Bronchial epithelial cell (primary cell): ENCODE results near the gene USP35. TPM values are rescaled to one million over a fixed set of nuclear protein-coding genes. Genes with fewer than 3 reads are reported as not detected.
A peak's percentile ranks its signal among the peaks of the same experiment; 100 is the strongest.

ENCODE experiments used
- DNase-seq: peaks from one replicate; pipeline ENCODE4 v3.0.0-alpha.2; 2010; ENCODE audit warnings: low read depth
- FAIRE-seq: peaks from 2 replicates; lab custom pipeline; 2011; peaks lifted over from hg19 to GRCh38; lab: Jason Lieb, UNC
- H3K27me3 ChIP-seq: 2 replicates; pipeline ENCODE4 v1.5.1; 2011; ENCODE audit warnings: low read length; ENCODE audit not compliant: control insufficient read depth, insufficient read depth
- H3K36me3 ChIP-seq: 2 replicates; pipeline ENCODE4 v1.5.1; 2011; ENCODE audit warnings: low read length; ENCODE audit not compliant: control insufficient read depth, insufficient read depth
- H3K4me3 ChIP-seq: 2 replicates; pipeline ENCODE4 v1.5.1; 2011; ENCODE audit warnings: mild to moderate bottlenecking, low read depth, low read length, control low read depth
- CTCF ChIP-seq: IDR thresholded peaks from 2 replicates; pipeline ENCODE4 v1.5.1; 2011; ENCODE audit warnings: mild to moderate bottlenecking, moderate library complexity, low read length, control low read depth, inconsistent platforms; ENCODE audit not compliant: insufficient read depth, severe bottlenecking
- total RNA-seq: library from RNA; depleted of rRNA; stranded (reverse); fragments of >200 nt; gene quantifications from 2 replicates; pipeline ENCODE4 v1.2.1, GENCODE V29; 2014

The USP35 gene
- total RNA-seq, 1 donor from 2014 or later = 3.7 TPM

GRCh38 chr11:78149646-78150045, 39.1 kb upstream of the USP35 start:
- no peaks in the 10 kb centered on the region for H3K27me3 ChIP-seq
- H3K36me3 ChIP-seq = no peaks in the 10 kb centered on the region
- no peak overlapping the region for H3K4me3 ChIP-seq
- peak; percentile 94 for DNase-seq
- peak; percentile 35 for TF ChIP-seq CTCF
- no peak for FAIRE-seq

- H3K36me3 ChIP-seq = no peaks in the 10 kb centered on the region
- no peak for FAIRE-seq
- no peaks in the 10 kb centered on the region for H3K27me3 ChIP-seq
- no peak for DNase-seq
- TF ChIP-seq CTCF = no peak
- H3K4me3 ChIP-seq = no peak overlapping the region
Measured at GRCh38 chr11:78150346-78150745, 38.4 kb upstream of the USP35 start.

GRCh38 chr11:78150754-78151153, 38.0 kb upstream of the USP35 start:
- H3K27me3 ChIP-seq = no peaks in the 10 kb centered on the region
- no peak for FAIRE-seq
- no peak for TF ChIP-seq CTCF
- H3K36me3 ChIP-seq = no peaks in the 10 kb centered on the region
- DNase-seq = no peak
- no peak overlapping the region for H3K4me3 ChIP-seq

- DNase-seq (no peak), FAIRE-seq (no peak)
- Histone ChIP-seq H3K4me3 (no peak overlapping the region), H3K27me3 (no peaks in the 10 kb centered on the region), H3K36me3 (no peaks in the 10 kb centered on the region)
- no peak for TF ChIP-seq CTCF
Measured at GRCh38 chr11:78151804-78152203, 36.9 kb upstream of the USP35 start.

GRCh38 chr11:78156127-78156844, 32.4 kb upstream of the USP35 start:
- H3K36me3 ChIP-seq = no peaks in the 10 kb centered on the region
- TF ChIP-seq CTCF = no peak
- FAIRE-seq (no peak), DNase-seq (no peak)
- H3K27me3 ChIP-seq = no peaks in the 10 kb centered on the region
- H3K4me3 ChIP-seq = no peak overlapping the region
